ENCODE results near the gene STAM2.
"Not testable (repeated sequence)": the region's sequence is repeated elsewhere in the genome, so short reads cannot be mapped to it uniquely, and the experiment has no call there.

Gene STAM2

GRCh38 chr2:152175368-152176112, at the start of gene STAM2:
TSS of gene STAM2 (minus strand) at chr2:152175763. CDS start at chr2:152175642, 121 bp downstream.
- peak; percentile 87 to 90 for DNase-seq (ENCODE audit: low read depth in 2 of 2)

GRCh38 chr2:152223977-152224376, 48.4 kb upstream of the STAM2 start:
- no peak for DNase-seq (ENCODE audit: low read depth in 2 of 2)

DNA sequence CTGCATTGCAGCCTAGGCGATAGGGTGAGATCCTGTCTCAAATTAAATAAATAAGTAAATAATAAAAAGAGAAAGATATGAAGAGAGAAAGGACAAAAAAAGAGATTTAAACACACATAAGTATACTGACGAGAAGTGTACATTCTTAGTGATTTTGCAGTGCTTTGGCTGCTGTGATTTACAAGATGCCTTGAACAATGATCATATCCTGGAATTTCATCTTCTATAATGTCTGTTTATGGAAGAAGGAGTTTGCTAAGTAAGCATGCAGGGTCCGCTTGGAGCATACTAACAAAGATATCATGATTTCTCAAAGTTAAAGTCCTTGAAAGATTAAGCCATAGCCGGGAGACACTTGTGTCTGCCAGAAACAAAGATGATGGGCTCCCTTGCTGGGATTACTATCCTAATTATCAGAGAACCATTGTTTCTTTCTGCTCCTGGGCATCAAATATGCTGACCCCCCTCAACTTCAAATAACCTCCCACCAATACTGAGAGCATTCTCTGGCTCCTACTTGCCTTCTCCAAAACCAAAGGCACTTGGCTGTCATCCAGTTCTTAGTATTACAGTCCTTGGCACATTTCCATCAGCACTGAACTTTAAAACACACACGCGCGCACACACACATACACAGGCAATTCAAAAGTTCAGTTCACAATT, 47.5 kb upstream of the STAM2 start:
- no peak for DNase-seq (ENCODE audit: low read depth in 2 of 2)

GRCh38 chr2:152221839-152222238, 46.3 kb upstream of the STAM2 start:
- no peak for DNase-seq (ENCODE audit: low read depth in 2 of 2)

GRCh38 chr2:152219077-152219828, 43.7 kb upstream of the STAM2 start:
- no peak for DNase-seq (ENCODE audit: low read depth in 2 of 2)

DNA sequence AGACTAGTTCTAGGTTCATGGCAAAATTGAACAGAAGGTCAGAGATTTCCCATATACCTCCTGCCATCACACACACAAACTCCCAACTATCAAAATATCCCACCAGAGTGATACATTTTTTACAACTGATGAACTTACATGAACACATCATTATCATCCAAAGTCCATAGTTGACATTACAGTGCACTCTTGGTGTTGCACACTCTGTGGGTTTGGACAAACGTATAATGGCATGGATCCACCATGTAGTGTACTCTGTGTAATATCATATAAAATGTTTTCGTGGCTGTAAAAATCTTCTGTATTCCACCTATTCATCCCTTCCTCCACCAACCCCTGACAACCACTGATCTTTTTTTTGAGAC, 25.9 kb upstream of the STAM2 start:
- no peak for DNase-seq (ENCODE audit: low read depth in 2 of 2)

DNA sequence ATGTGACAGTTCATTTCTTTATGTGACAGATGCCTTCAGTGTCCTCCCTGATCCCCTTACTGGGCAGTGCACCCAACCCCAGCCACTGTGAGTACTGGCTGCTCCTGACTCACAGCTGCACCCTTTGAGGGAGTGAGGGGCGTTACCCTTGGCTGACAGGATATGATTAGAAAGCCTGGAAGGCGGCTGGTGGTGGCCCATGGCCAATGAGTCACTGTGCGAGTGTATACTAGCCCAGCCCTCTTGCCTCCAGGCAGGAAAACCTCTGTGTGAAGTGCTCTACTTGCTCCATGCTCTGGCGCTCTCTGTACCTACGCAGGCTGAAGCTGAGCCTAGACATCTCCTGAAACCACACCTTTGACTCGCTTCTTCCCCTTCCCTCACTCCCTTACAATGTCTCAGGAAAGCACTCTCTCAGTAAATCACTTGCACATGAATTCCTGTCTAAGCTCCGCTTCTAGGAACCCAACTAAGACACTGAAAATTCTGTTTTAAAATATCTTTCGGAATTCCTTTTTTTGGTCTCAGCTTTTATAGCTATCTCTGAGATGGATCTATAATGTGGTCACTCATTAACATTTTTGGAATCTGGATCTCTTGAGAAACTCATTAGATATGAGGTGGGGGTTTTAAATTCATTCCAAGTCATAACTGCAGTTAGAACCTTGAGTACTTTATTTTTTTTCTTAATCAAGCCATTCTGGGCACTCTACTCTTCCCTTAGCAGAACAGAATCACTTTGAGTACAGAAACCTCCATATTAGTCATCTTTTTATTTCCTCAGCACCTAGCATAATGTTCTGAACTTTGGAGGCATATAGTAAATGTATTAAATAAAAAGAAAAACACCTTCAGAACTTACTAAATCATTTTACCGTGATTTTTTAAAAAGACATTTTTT, 25.3 kb upstream of the STAM2 start:
- no peak for DNase-seq (ENCODE audit: low read depth in 2 of 2)

GRCh38 chr2:152200101-152200500, 24.5 kb upstream of the STAM2 start:
- no peak for DNase-seq (ENCODE audit: low read depth in 2 of 2)

DNA sequence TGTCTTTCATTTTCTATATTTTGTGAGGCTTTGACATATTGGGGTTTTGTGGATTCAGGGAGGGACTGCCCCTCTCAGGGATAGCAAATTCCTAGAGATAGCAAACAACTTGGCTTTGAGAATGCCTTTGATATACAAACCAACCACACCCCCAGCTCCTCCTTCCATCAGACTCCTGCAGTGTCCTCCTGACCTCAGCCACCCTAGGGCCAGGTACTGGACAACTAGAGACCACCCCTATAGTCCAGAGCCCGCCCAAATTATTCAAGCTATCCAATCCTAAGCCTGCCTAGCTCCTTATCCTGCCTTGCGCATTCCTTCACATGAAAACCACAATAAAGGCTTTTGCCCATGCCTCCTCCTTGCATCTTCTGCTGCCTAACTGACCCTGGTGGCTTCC, 22.9 kb upstream of the STAM2 start:
- no peak for DNase-seq (ENCODE audit: low read depth in 2 of 2)

DNA sequence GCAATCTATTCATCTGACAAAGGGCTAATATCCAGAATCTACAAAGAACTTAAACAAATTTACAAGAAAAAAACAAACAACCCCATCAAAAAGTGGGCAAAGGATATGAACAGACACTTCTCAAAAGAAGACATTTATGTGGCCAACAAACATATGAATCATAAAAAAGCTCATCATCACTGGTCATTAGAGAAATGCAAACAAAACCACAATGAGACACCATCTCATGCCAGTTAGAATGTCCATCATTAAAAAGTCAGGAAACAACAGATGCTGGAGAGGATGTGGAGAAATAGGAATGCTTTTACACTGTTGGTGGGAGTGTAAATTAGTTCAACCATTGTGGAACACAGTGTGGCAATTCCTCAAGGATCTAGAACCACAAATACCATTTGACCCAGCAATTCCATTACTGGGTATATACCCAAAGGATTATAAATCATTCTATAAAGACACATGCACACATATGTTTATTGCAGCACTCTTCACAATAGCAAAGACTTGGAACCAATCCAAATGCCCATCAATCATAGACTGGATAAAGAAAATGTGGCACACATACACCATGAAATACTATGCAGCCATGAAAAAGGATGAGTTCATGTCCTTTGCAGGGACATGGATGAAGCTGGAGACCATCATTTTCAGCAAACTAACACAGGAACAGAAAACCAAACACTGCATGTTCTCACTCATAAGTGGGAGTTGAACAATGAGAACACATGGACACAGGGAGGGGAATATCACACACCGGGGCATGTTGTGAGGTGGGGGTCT, 22.1 kb upstream of the STAM2 start:
- not testable (repeated sequence) for DNase-seq (ENCODE audit: low read depth in 2 of 2)

GRCh38 chr2:152189622-152190495, 14.3 kb upstream of the STAM2 start:
- no peak for DNase-seq (ENCODE audit: low read depth in 2 of 2)

DNA sequence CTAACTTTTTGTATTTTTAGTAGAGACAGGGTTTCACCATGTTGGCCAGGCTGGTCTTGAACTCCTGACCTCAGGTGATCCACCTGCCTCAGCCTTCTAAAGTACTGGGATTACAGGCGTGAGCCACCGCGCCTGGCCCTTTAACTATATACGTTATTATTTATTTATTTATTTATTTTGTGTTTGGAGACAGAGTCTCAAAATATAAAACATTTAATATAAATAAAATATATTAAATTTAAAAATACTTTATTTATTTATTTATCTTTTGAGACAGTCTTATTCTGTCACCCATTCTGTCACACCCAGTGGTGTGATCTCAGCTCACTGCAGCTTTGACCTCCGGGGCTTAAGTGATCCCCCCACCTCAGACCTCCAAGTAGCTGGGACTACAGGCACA, 11.2 kb upstream of the STAM2 start:
- not testable (repeated sequence) for DNase-seq (ENCODE audit: low read depth in 2 of 2)

DNA sequence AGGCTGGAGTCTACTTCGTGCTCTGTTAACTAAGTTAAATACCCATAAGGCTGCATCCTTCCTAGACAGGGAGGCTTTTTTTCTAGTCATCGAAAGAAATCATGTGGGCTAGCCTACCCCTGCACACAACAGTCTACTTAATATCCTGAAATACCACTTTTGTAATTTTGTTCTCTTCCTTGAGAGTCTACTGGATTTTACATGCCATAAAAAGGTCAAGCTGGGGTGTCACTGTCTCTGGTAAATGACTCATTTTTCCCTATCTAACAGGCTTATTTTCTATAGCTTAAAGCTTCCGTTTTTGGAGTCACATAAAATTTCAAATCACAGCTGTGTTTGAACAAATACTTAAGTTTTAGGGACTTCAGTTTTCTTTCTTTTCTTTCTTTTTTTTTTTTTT, 10.7 kb upstream of the STAM2 start:
- no peak for DNase-seq (ENCODE audit: low read depth in 2 of 2)

GRCh38 chr2:152183401-152184073, 8.0 kb upstream of the STAM2 start:
- DNase-seq (ENCODE audit: low read depth in 2 of 2), result no peak

DNA sequence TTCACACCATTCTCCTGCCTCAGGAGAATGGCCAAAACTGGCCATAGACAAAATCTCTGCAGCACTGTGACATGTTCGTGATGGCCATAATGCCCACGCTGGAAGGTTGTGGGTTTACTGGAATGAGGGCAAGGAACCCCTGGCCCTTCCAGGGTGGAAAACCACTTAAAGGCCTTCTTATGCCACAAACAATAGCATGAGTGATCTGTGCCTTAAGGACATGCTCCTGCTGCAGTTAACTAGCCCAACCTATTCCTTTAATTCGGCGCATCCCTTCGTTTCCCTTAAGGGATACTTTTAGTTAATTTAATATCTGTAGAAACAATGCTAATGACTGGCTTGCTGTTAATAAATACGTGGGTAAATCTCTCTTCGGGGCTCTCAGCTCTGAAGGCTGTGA, 2.1 kb upstream of the STAM2 start:
- not testable (repeated sequence) for DNase-seq (ENCODE audit: low read depth in 2 of 2)

DNA sequence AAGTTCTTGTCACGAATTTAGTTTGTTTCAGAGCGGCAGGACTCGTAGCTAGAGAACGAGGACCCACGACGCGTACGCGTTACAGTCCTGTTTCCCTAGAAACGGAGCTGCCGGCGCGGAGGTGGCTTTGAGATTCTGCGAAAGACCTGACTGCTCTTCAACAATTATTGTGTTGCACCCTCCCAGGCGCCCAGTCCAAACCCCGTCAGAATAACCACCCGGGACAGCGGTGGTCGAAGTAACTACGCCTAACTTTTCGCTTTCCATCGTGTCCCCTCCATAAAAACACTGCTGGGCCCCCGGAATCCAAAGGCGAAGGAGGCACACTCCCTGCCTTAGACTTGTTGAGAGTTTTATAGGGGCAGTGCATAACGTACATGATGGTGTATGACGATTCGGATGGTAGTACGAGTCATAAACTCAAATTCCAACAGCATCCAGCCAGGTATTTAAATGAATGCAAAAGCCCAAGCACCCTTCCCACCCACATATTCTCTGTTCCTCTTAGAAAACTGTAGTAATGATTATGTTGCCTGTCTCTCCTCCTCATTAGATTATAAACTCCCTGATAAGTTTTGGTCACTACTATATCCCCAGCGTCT, 651 bp upstream of the STAM2 start:
- no peak for DNase-seq (ENCODE audit: low read depth in 2 of 2)

DNA sequence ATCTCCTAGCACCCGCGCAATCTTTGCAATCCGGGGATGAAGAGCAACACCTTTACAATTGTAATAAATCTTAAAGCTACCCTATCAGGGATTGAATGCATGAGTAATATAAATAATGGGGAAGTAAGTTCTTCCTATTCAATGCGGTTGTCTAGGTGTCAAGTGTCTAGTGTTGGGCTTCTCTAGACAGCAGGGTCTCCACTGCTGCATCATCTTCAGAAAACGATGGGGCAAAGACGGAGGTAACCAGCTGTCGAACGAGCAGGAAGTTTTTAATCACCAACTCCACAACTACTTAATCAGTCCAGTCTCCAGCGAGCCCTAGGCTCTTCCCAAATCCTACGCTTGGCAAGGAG, 573 bp downstream of the STAM2 start:
- DNase-seq (ENCODE audit: low read depth in 2 of 2), result no peak

DNA sequence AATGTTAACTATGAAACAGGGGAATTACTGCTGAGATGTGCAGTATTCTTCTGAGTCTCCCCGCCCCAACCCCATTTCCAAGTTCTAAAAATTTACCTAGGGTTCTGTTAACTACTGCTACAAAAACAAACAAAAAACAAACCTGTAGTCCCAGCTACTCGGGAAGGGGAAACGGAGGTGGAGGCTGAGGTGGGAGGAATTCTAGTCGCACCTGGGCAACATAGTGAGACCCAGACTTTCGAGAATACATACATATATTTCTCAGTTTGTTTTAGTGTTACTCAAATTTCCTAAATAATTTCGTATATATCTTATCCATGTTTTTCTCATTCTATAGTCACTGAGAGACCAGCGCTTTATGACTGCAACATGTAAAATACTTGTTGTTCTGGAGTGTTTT, 989 bp downstream of the STAM2 start:
- DNase-seq (ENCODE audit: low read depth in 2 of 2), result no peak

- DNase-seq (ENCODE audit: low read depth in 2 of 2), result no peak
Observed at GRCh38 chr2:152173831-152174230, 1.7 kb downstream of the STAM2 start.
